ENCODE data around the gene STK38. TPM values are rescaled to one million over a fixed set of nuclear protein-coding genes. Genes with fewer than 3 reads are reported as not detected.

STK38 gene
- polyA plus RNA-seq, 2 of the 4 experiments (the other 2 are of a cell fraction) = 30.0 to 30.9 TPM

DNA sequence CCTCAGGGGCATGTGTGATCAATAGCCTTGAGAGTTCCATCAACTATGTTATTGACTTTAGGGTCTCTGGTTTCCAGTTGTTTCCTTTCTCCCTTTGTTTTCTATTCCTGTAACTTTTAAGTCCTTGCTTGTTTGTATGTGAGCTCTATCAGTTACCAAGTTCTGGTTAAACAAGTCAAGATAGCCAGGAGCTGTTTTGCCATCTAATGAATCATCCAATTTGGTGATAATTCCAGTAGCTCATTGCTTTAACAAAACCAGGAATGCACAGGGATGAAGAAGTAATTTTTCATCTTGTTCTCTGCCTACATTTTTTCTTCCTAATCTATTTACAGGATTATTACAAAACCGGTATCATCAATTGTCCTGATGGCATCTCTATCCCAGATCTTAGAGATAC, 68.0 kb downstream of the STK38 start:
- CTCF ChIA-PET = interaction anchor here (1.4 kb wide), 1 partner anchor 8 kb away, joined by 3 read pairs; no protein-coding TSS in a partner anchor
- WGBS (ENCODE audit: missing lambda C conversion rate) = 96% methylated on average over 1 of the region's 1 CpG
- DNase-seq (ENCODE audit: low read depth in 1 of 2, low spot score in 1 of 2) (no peak), ATAC-seq (no peak), FAIRE-seq (no peak)
- TF ChIP-seq, protein P1, sequence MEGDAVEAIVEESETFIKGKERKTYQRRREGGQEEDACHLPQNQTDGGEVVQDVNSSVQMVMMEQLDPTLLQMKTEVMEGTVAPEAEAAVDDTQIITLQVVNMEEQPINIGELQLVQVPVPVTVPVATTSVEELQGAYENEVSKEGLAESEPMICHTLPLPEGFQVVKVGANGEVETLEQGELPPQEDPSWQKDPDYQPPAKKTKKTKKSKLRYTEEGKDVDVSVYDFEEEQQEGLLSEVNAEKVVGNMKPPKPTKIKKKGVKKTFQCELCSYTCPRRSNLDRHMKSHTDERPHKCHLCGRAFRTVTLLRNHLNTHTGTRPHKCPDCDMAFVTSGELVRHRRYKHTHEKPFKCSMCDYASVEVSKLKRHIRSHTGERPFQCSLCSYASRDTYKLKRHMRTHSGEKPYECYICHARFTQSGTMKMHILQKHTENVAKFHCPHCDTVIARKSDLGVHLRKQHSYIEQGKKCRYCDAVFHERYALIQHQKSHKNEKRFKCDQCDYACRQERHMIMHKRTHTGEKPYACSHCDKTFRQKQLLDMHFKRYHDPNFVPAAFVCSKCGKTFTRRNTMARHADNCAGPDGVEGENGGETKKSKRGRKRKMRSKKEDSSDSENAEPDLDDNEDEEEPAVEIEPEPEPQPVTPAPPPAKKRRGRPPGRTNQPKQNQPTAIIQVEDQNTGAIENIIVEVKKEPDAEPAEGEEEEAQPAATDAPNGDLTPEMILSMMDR (IDR thresholded peaks at IDR 0.05) = no peak
- TF ChIP-seq RCOR1 (IDR thresholded peaks at IDR 0.05; ENCODE audit: low read depth, low read length) (no peak), FOSL2 (IDR thresholded peaks at IDR 0.05) (no peak), FOSL2 (CRISPR knock-in tag; IDR thresholded peaks at IDR 0.05) (no peak), FOSB (CRISPR knock-in tag; IDR thresholded peaks at IDR 0.05) (no peak), POLR2AphosphoS2 (conservative IDR thresholded peaks at IDR 0.05; ENCODE audit: low read length) (no peak), ZC3H11A (IDR thresholded peaks at IDR 0.05) (no peak), RAD21 (conservative IDR thresholded peaks at IDR 0.05 in 1 of 2, IDR thresholded peaks at IDR 0.05 in 1 of 2) (no peak), JUNB (IDR thresholded peaks at IDR 0.05) (no peak), NFE2L2 (conservative IDR thresholded peaks at IDR 0.05; ENCODE audit: low read length) (no peak), MAZ (IDR thresholded peaks at IDR 0.05; ENCODE audit: borderline replicate concordance, low read depth, low read length) (no peak), CBX8 (IDR thresholded peaks at IDR 0.05) (no peak), GATA3 (IDR thresholded peaks at IDR 0.05; ENCODE audit: borderline replicate concordance) (no peak), RFX5 (IDR thresholded peaks at IDR 0.05) (no peak), RARB (CRISPR knock-in tag; IDR thresholded peaks at IDR 0.05) (no peak), ZFP36 (IDR thresholded peaks at IDR 0.05; ENCODE audit: borderline replicate concordance, partially characterized antibody) (no peak)
- TF ChIP-seq, protein P2, sequence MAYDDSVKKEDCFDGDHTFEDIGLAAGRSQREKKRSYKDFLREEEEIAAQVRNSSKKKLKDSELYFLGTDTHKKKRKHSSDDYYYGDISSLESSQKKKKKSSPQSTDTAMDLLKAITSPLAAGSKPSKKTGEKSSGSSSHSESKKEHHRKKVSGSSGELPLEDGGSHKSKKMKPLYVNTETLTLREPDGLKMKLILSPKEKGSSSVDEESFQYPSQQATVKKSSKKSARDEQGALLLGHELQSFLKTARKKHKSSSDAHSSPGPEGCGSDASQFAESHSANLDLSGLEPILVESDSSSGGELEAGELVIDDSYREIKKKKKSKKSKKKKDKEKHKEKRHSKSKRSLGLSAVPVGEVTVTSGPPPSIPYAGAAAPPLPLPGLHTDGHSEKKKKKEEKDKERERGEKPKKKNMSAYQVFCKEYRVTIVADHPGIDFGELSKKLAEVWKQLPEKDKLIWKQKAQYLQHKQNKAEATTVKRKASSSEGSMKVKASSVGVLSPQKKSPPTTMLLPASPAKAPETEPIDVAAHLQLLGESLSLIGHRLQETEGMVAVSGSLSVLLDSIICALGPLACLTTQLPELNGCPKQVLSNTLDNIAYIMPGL (CRISPR knock-in tag; IDR thresholded peaks at IDR 0.05; ENCODE audit: borderline replicate concordance) = no peak
- TF ChIP-seq, protein P3, sequence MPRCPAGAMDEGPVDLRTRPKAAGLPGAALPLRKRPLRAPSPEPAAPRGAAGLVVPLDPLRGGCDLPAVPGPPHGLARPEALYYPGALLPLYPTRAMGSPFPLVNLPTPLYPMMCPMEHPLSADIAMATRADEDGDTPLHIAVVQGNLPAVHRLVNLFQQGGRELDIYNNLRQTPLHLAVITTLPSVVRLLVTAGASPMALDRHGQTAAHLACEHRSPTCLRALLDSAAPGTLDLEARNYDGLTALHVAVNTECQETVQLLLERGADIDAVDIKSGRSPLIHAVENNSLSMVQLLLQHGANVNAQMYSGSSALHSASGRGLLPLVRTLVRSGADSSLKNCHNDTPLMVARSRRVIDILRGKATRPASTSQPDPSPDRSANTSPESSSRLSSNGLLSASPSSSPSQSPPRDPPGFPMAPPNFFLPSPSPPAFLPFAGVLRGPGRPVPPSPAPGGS (IDR thresholded peaks at IDR 0.05) = no peak
- Histone ChIP-seq H3K9me3 (no peaks in the 10 kb centered on the region), H3K4me3 (no peak overlapping the region), H3K4me2 (no peak overlapping the region), H3K27ac (no peak overlapping the region), H3K4me1 (no peaks in the 10 kb centered on the region)
- POLR2A ChIA-PET = no interaction called here

DNA sequence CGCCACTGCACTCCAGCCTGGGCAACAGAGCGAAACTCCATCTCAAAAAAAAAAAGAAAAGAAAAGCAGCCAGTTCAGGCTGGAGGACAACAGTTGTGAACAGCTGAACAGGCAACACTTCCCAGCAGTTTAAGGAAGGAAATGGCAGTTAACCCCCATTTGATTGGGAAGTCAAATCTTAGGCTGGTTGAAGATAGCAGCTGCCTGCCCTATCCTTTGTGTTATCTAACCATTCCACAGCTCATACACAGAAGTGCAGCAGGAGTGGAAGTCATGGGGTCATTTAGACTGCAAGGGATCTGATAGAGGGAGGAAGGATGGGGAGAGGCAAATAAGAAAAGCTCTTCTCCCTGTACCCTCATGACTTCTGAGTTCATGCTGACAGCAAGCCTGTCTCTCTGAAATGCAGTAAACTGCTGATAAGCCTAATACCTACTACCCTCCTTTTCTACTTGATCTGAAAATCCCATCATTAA, 69.2 kb downstream of the STK38 start:
- ChIA-PET CTCF (interaction anchor here (0.9 to 1.4 kb wide), 3 partner anchors 9 to 34 kb away, joined by 3 to 4 read pairs (median 4); no protein-coding TSS in a partner anchor), POLR2A (no interaction called here)
- DNase-seq (ENCODE audit: low read depth in 1 of 2, low spot score in 1 of 2) (no peak), ATAC-seq (no peak), FAIRE-seq (no peak)
- Histone ChIP-seq H3K4me2 (no peak overlapping the region), H3K4me3 (no peak overlapping the region), H3K27ac (no peak overlapping the region), H3K9me3 (no peaks in the 10 kb centered on the region), H3K4me1 (no peaks in the 10 kb centered on the region)
- WGBS (ENCODE audit: missing lambda C conversion rate) = 100% methylated on average over 2 of the region's 2 CpGs
- TF ChIP-seq HOXB13 (CRISPR knock-in tag; IDR thresholded peaks at IDR 0.05; ENCODE audit: low read depth) (no peak), NFE2L2 (conservative IDR thresholded peaks at IDR 0.05; ENCODE audit: low read length) (no peak), BHLHE40 (IDR thresholded peaks at IDR 0.05; ENCODE audit: low read depth, low read length) (no peak), ZFP36 (IDR thresholded peaks at IDR 0.05; ENCODE audit: borderline replicate concordance, partially characterized antibody) (no peak), POLR2AphosphoS2 (conservative IDR thresholded peaks at IDR 0.05; ENCODE audit: low read length) (no peak), MAFK (IDR thresholded peaks at IDR 0.05; ENCODE audit: partially characterized antibody) (no peak)
- TF ChIP-seq, protein P4, sequence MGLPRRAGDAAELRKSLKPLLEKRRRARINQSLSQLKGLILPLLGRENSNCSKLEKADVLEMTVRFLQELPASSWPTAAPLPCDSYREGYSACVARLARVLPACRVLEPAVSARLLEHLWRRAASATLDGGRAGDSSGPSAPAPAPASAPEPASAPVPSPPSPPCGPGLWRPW (IDR thresholded peaks at IDR 0.05) = no peak
- TF ChIP-seq, protein P5, sequence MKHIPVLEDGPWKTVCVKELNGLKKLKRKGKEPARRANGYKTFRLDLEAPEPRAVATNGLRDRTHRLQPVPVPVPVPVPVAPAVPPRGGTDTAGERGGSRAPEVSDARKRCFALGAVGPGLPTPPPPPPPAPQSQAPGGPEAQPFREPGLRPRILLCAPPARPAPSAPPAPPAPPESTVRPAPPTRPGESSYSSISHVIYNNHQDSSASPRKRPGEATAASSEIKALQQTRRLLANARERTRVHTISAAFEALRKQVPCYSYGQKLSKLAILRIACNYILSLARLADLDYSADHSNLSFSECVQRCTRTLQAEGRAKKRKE (CRISPR knock-in tag; IDR thresholded peaks at IDR 0.05; ENCODE audit: low read depth) = no peak

Measured in A549 (cell line).